ENCODE results near the gene HES4. TPM values are rescaled to one million over a fixed set of nuclear protein-coding genes. Genes with fewer than 3 reads are reported as not detected.

HES4 gene
- total RNA-seq, 1 experiment from 2014 or later, result 35.5 TPM

GRCh38 chr1:1023700-1024099, 23.8 kb upstream of the HES4 start:
- Mint-ChIP-seq H3K4me3 (ENCODE audit: low read depth, unreplicated experiment) (peak overlapping the region; percentile 73), H3K36me3 (ENCODE audit: insufficient read depth, unreplicated experiment) (peaks cover 53% of the 10 kb centered on the region), H3K4me1 (ENCODE audit: low read depth, unreplicated experiment) (peaks cover 18% of the 10 kb centered on the region), H3K27me3 (ENCODE audit: unreplicated experiment) (no peaks in the 10 kb centered on the region), H3K27ac (ENCODE audit: unreplicated experiment) (peak overlapping the region; percentile 22), H3K9me3 (ENCODE audit: low read depth, unreplicated experiment) (no peaks in the 10 kb centered on the region)
- no peak for TF ChIP-seq CTCF (IDR thresholded peaks at IDR 0.05; ENCODE audit: unreplicated experiment)
- DNase-seq, result peak; percentile 33
- no TSS peak for BruUV-seq (replicated peaks)
- CTCF ChIA-PET, result no interaction called here
- intact Hi-C loops (cut with micrococcal nuclease; ENCODE audit: unreplicated experiment), result loop anchor here (5.0 kb wide), 1 partner anchor 34 kb away; no protein-coding TSS in a partner anchor

- H3K27me3 Mint-ChIP-seq (ENCODE audit: unreplicated experiment), result no peaks in the 10 kb centered on the region
- no TSS peak for BruUV-seq (replicated peaks)
- no peak for TF ChIP-seq CTCF (IDR thresholded peaks at IDR 0.05; ENCODE audit: unreplicated experiment)
- no peaks in the 10 kb centered on the region for H3K9me3 Mint-ChIP-seq (ENCODE audit: low read depth, unreplicated experiment)
- H3K27ac Mint-ChIP-seq (ENCODE audit: unreplicated experiment), result peak overlapping the region; percentile 69
- DNase-seq, result peak; percentile 13
- H3K36me3 Mint-ChIP-seq (ENCODE audit: insufficient read depth, unreplicated experiment), result peaks cover 53% of the 10 kb centered on the region
- H3K4me1 Mint-ChIP-seq (ENCODE audit: low read depth, unreplicated experiment), result peaks cover 18% of the 10 kb centered on the region
- CTCF ChIA-PET, result interaction anchor here (0.8 kb wide), 1 partner anchor 42 kb away, joined by 4 read pairs; no protein-coding TSS in a partner anchor
- H3K4me3 Mint-ChIP-seq (ENCODE audit: low read depth, unreplicated experiment), result peak overlapping the region; percentile 73
- intact Hi-C loops (cut with micrococcal nuclease; ENCODE audit: unreplicated experiment), result loop anchor here (5.0 kb wide), 1 partner anchor 35 kb away; no protein-coding TSS in a partner anchor
Observed at GRCh38 chr1:1022302-1023009, 22.6 kb upstream of the HES4 start.

DNA sequence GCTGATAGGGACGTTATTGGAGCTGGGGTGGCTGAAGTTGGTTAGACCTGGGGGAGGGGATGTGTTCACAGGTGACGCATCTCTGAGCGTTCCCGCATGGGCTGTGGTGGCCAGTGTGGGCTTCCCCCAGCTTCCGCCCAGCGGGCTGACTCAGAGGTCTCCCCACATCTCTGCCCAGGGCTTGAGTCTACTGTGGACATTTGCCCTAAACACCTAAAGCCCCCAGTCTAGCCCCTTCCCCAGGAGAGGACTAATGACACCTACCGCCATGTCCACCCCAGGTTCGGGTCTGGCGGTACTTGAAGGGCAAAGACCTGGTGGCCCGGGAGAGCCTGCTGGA, 22.0 kb upstream of the HES4 start:
- no peaks in the 10 kb centered on the region for H3K27me3 Mint-ChIP-seq (ENCODE audit: unreplicated experiment)
- H3K27ac Mint-ChIP-seq (ENCODE audit: unreplicated experiment), result peak overlapping the region; percentile 69
- peaks cover 53% of the 10 kb centered on the region for H3K36me3 Mint-ChIP-seq (ENCODE audit: insufficient read depth, unreplicated experiment)
- no peak for TF ChIP-seq CTCF (IDR thresholded peaks at IDR 0.05; ENCODE audit: unreplicated experiment)
- no peaks in the 10 kb centered on the region for H3K9me3 Mint-ChIP-seq (ENCODE audit: low read depth, unreplicated experiment)
- peak; percentile 64 for DNase-seq
- BruUV-seq (replicated peaks), result no TSS peak
- H3K4me3 Mint-ChIP-seq (ENCODE audit: low read depth, unreplicated experiment), result peak overlapping the region; percentile 73
- intact Hi-C loops (cut with micrococcal nuclease; ENCODE audit: unreplicated experiment), result loop anchor here (5.0 kb wide), 1 partner anchor 35 kb away; no protein-coding TSS in a partner anchor
- H3K4me1 Mint-ChIP-seq (ENCODE audit: low read depth, unreplicated experiment), result peaks cover 18% of the 10 kb centered on the region
- CTCF ChIA-PET, result interaction anchor here (0.8 kb wide), 1 partner anchor 42 kb away, joined by 4 read pairs; no protein-coding TSS in a partner anchor

DNA sequence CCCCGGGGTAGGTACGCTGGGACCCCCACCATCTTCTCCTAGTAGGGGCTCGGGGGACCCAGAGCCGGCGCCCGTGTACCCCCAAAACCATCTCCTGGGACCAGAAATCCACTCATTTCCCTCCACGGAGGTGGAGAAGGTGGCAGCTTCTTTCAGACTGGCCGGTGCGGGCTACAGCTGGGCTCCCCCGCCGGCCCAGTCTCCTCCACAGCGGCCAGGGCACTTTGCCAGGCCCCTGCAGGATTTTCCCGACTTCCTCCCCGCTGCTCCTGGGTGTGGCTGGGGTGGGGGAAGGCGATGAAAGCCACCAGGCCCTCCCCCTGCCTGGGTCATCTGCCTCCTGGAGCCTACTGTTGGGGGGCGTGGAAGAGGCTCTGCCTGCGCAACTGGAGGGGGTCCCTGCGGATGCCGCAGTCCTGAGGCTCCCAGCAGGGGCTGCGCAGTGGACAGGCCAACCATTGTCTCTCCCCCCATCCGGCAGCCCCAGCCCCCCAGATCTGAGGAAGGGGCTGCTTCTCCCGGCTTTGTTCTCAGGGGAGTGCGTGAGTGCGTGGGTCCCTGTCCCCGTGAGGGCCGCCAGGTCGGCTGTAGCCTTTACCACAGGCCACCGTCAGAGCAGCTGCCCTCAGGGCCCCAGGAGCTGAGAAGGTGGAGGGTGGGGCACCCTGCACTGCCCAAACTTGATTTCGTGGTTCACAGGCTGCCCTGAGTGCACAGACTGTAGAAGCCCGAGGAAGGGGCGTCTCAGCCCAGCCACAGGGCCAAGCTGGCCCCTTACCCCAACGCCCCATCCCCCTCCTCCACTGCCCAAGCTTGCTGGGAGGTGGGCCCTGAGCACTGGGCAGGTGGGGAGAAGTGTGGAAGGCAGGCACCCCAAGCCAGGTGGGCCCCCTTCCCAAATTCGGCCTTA, 21.4 kb upstream of the HES4 start:
- peak overlapping the region; percentile 69 for H3K27ac Mint-ChIP-seq (ENCODE audit: unreplicated experiment)
- DNase-seq, result peak; percentile 78
- H3K9me3 Mint-ChIP-seq (ENCODE audit: low read depth, unreplicated experiment), result no peaks in the 10 kb centered on the region
- H3K4me1 Mint-ChIP-seq (ENCODE audit: low read depth, unreplicated experiment), result peaks cover 18% of the 10 kb centered on the region
- peak overlapping the region; percentile 73 for H3K4me3 Mint-ChIP-seq (ENCODE audit: low read depth, unreplicated experiment)
- intact Hi-C loops (cut with micrococcal nuclease; ENCODE audit: unreplicated experiment), result loop anchor here (5.0 kb wide), 1 partner anchor 36 kb away; no protein-coding TSS in a partner anchor
- TF ChIP-seq CTCF (IDR thresholded peaks at IDR 0.05; ENCODE audit: unreplicated experiment), result no peak
- TSS peak; percentile 35 for BruUV-seq (replicated peaks)
- CTCF ChIA-PET, result interaction anchor here (0.6 kb wide), 1 partner anchor 43 kb away, joined by 3 read pairs; no protein-coding TSS in a partner anchor
- peaks cover 53% of the 10 kb centered on the region for H3K36me3 Mint-ChIP-seq (ENCODE audit: insufficient read depth, unreplicated experiment)
- H3K27me3 Mint-ChIP-seq (ENCODE audit: unreplicated experiment), result no peaks in the 10 kb centered on the region
